HL-60 (cell line): ENCODE data around the gene RAB34.

Source experiments
- GABPA ChIP-seq: IDR thresholded peaks from 2 replicates; pipeline ENCODE4 v1.6.1; 2012; ENCODE audit warnings: low read depth
- POLR2AphosphoS5 ChIP-seq: IDR thresholded peaks from 2 replicates; pipeline ENCODE4 v1.6.1; 2012; ENCODE audit warnings: low read depth
- TF ChIP-seq, protein P1 (sequence below): IDR thresholded peaks from one replicate; pipeline ENCODE4 v1.5.1; 2011; ENCODE audit warnings: low read length, control low read depth, inconsistent platforms; ENCODE audit not compliant: insufficient read depth
- TF ChIP-seq, protein P2 (sequence below): IDR thresholded peaks from 2 replicates; pipeline ENCODE4 v1.6.1; 2012; ENCODE audit warnings: low read depth; ENCODE audit not compliant: insufficient replicate concordance

DNA sequence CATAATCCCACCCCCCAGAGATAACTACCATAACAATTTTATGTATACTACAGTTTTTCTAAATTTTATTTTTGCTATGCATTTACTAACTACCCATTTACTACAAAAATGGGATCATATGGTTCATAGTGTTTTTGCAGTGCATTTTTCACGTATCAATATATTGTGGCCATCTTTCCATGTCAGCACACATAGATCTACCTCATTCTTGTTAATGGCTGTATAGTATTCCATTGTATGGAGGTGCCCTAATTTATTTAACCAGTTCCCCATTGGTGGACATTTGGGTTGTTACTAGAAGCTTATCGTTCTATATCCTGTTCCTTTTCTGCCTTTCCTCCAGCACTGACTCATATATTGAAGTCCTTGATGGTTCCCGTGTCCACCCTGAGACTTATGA is 28.7 kb downstream of the RAB34 start:
- TF ChIP-seq, protein P1, sequence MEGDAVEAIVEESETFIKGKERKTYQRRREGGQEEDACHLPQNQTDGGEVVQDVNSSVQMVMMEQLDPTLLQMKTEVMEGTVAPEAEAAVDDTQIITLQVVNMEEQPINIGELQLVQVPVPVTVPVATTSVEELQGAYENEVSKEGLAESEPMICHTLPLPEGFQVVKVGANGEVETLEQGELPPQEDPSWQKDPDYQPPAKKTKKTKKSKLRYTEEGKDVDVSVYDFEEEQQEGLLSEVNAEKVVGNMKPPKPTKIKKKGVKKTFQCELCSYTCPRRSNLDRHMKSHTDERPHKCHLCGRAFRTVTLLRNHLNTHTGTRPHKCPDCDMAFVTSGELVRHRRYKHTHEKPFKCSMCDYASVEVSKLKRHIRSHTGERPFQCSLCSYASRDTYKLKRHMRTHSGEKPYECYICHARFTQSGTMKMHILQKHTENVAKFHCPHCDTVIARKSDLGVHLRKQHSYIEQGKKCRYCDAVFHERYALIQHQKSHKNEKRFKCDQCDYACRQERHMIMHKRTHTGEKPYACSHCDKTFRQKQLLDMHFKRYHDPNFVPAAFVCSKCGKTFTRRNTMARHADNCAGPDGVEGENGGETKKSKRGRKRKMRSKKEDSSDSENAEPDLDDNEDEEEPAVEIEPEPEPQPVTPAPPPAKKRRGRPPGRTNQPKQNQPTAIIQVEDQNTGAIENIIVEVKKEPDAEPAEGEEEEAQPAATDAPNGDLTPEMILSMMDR: no peak
- TF ChIP-seq POLR2AphosphoS5 (no peak), GABPA (no peak)
- TF ChIP-seq, protein P2, sequence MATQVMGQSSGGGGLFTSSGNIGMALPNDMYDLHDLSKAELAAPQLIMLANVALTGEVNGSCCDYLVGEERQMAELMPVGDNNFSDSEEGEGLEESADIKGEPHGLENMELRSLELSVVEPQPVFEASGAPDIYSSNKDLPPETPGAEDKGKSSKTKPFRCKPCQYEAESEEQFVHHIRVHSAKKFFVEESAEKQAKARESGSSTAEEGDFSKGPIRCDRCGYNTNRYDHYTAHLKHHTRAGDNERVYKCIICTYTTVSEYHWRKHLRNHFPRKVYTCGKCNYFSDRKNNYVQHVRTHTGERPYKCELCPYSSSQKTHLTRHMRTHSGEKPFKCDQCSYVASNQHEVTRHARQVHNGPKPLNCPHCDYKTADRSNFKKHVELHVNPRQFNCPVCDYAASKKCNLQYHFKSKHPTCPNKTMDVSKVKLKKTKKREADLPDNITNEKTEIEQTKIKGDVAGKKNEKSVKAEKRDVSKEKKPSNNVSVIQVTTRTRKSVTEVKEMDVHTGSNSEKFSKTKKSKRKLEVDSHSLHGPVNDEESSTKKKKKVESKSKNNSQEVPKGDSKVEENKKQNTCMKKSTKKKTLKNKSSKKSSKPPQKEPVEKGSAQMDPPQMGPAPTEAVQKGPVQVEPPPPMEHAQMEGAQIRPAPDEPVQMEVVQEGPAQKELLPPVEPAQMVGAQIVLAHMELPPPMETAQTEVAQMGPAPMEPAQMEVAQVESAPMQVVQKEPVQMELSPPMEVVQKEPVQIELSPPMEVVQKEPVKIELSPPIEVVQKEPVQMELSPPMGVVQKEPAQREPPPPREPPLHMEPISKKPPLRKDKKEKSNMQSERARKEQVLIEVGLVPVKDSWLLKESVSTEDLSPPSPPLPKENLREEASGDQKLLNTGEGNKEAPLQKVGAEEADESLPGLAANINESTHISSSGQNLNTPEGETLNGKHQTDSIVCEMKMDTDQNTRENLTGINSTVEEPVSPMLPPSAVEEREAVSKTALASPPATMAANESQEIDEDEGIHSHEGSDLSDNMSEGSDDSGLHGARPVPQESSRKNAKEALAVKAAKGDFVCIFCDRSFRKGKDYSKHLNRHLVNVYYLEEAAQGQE: no peak
